Measurements from ENCODE around the gene DDX19B. TPM values are rescaled to one million over a fixed set of nuclear protein-coding genes. Genes with fewer than 3 reads are reported as not detected.

Gene DDX19B
- total and polyA plus RNA-seq, 2 donors (not counting 3 experiments of a cell fraction or from before 2014, with no cell fraction given): 28.1 to 34.3 TPM

GRCh38 chr16:70270176-70270575, 28.8 kb upstream of the DDX19B start:
- H3K4me1 ChIP-seq (ENCODE audit: control insufficient read depth, extremely low read depth, insufficient read depth, low read length): no peaks in the 10 kb centered on the region
- TF ChIP-seq POLR2A (IDR thresholded peaks at IDR 0.05; ENCODE audit: low read depth, low read length) (no peak), JUN (IDR thresholded peaks at IDR 0.05; ENCODE audit: borderline replicate concordance, insufficient read depth, insufficient read length, low read depth) (no peak), POLR2AphosphoS5 (IDR thresholded peaks at IDR 0.05; ENCODE audit: insufficient read depth, low read depth, low read length) (no peak), GATA2 (IDR thresholded peaks at IDR 0.05; ENCODE audit: insufficient read depth, insufficient read length, low read depth, low read length) (no peak), MYC (IDR thresholded peaks at IDR 0.05; ENCODE audit: low read depth, low read length) (no peak)
- TF ChIP-seq, protein P1, sequence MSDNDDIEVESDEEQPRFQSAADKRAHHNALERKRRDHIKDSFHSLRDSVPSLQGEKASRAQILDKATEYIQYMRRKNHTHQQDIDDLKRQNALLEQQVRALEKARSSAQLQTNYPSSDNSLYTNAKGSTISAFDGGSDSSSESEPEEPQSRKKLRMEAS (IDR thresholded peaks at IDR 0.05; ENCODE audit: insufficient read depth, insufficient read length): no peak
- TF ChIP-seq, protein P2, sequence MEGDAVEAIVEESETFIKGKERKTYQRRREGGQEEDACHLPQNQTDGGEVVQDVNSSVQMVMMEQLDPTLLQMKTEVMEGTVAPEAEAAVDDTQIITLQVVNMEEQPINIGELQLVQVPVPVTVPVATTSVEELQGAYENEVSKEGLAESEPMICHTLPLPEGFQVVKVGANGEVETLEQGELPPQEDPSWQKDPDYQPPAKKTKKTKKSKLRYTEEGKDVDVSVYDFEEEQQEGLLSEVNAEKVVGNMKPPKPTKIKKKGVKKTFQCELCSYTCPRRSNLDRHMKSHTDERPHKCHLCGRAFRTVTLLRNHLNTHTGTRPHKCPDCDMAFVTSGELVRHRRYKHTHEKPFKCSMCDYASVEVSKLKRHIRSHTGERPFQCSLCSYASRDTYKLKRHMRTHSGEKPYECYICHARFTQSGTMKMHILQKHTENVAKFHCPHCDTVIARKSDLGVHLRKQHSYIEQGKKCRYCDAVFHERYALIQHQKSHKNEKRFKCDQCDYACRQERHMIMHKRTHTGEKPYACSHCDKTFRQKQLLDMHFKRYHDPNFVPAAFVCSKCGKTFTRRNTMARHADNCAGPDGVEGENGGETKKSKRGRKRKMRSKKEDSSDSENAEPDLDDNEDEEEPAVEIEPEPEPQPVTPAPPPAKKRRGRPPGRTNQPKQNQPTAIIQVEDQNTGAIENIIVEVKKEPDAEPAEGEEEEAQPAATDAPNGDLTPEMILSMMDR (IDR thresholded peaks at IDR 0.05; ENCODE audit: extremely low read depth in 1 of 2, insufficient read depth in 1 of 2, low read depth in 1 of 2, low read length in 2 of 2): no peak
- no peaks in the 10 kb centered on the region for H3K9me1 ChIP-seq (replicated peaks; ENCODE audit: control insufficient read depth, extremely low read depth, insufficient read depth, low read length)
- no peak overlapping the region for H2AFZ ChIP-seq (ENCODE audit: low read depth, low read length)
- H3K27me3 ChIP-seq (ENCODE audit: control insufficient read depth in 2 of 2, insufficient read depth in 2 of 2, low read length in 2 of 2): no peaks in the 10 kb centered on the region
- POLR2A ChIA-PET: no interaction called here
- CTCF ChIA-PET: interaction anchor here (1.4 kb wide), 1 partner anchor 16 kb away, joined by 5 read pairs; no protein-coding TSS in a partner anchor
- no peaks in the 10 kb centered on the region for H4K20me1 ChIP-seq (replicated peaks; ENCODE audit: control insufficient read depth, extremely low read depth, insufficient read depth, low read length)
- no peak for DNase-seq (ENCODE audit: low read depth, low spot score)
- H3K27ac ChIP-seq (ENCODE audit: insufficient read depth, low read depth, low read length): no peak overlapping the region
- no peak overlapping the region for H3K4me2 ChIP-seq (ENCODE audit: insufficient read depth, low read length)
- dilution Hi-C loops (cut with MboI; ENCODE audit: extremely low pct_ligation_motif_present, low sequenced_read_pairs) (no loop called here), intact Hi-C loops (cut with micrococcal nuclease) (no loop called here)
- no peaks in the 10 kb centered on the region for H3K9me3 ChIP-seq (replicated peaks; ENCODE audit: control insufficient read depth, insufficient read depth, low read length)
- H3K4me3 ChIP-seq (replicated peaks in 1 of 3; ENCODE audit: insufficient read depth in 1 of 3, low read depth in 1 of 3, low read length in 3 of 3): no peak overlapping the region
- no peaks in the 10 kb centered on the region for H3K79me2 ChIP-seq (ENCODE audit: control insufficient read depth, insufficient read depth, low read length)
- H3K36me3 ChIP-seq (ENCODE audit: control insufficient read depth in 2 of 2, extremely low read depth in 1 of 2, insufficient read depth in 2 of 2, low read length in 2 of 2): peaks cover 26 to 36% of the 10 kb centered on the region in 2 experiments
- no peak for FAIRE-seq
- no peak overlapping the region for H3K9ac ChIP-seq (replicated peaks; ENCODE audit: extremely low read depth, insufficient read depth, low read length)
- no TSS peak for BruUV-seq (replicated peaks)

All from endothelial cell of umbilical vein (primary cell).